Activated CD4-positive, alpha-beta T cell treated with anti-CD3 and anti-CD28 coated beads, Interleukin-2, amount 50 U/mL, for 48 hours (primary cell): ENCODE measurements around the gene UBE2R2.

Source experiments
- DNase-seq, 2 experiments: peaks; one replicate each; pipeline ENCODE4 v3.0.0-alpha.2; 2020

UBE2R2 gene

GRCh38 chr9:33885948-33886347 is 69.0 kb downstream of the UBE2R2 start:
- DNase-seq, result no peak

- no peak for DNase-seq
These were observed 76.9 kb downstream of the UBE2R2 start for GRCh38 chr9:33893861-33894260.

DNA sequence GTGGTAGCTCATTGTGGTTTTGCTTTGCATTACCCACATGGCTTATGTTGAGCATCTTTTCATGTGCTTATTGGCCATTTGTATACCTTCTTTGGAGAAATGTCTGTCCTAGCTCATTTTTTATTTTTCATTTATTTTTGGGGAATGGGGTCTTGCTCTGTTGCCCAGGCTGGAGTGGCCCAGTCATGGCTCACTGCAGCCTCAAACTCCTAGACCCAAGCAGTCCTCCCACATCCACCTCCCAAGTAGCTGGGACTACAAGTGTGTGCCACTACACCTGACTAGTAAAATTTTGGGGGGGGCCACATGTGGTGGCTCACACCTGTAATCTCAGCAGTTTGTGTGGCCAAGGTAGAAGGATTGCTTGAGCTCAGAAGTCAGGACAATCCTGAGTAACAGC is 77.4 kb downstream of the UBE2R2 start:
- DNase-seq, result no peak

DNA sequence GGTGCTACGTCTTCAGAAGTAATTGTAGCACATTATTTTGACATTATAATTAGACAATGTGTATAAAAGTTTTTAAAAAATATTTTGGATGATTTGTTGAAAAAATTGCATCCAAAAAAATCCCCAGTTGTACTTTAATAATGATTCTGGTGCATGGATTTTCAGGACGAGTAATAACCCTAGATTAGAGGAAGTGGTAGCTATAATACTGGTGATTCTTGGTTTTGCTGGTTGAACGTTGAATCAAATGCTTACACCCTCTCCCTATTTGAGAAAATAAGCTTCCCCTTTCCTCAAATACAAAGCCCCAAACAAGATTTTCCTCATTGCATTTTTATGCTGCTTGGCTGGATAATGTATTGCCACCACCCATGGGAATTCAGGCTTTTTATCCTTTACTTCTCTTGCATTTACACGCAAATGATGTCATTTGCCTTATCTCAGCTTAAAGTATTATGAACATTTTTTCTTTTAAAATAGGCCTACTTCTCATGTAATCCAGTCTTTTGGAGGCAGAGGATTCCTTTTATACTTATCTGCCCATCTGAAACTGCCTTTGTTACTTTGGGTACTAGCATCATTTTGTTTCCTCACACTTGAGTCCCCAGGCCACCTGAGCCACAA is 86.3 kb downstream of the UBE2R2 start:
- DNase-seq, result no peak

DNA sequence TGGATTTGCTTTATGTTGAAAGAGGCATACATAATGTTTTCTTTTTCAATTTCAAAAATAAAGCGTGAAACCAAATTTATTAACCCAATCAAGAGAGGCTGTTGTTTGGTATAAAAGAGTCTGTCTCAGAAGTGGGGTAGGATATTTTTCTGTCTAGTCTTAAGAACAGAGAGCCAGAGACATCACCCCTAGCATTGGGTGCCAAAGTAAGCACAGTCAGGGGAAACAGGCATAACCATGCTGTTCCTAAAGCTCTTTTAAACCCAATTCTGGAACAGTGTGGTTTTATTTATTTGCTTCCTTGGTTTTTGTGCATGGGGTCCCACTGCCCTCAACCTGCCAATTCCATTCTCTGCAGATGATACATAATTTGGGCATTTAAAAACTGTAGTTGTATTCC is 88.2 kb downstream of the UBE2R2 start:
- DNase-seq, result no peak

DNA sequence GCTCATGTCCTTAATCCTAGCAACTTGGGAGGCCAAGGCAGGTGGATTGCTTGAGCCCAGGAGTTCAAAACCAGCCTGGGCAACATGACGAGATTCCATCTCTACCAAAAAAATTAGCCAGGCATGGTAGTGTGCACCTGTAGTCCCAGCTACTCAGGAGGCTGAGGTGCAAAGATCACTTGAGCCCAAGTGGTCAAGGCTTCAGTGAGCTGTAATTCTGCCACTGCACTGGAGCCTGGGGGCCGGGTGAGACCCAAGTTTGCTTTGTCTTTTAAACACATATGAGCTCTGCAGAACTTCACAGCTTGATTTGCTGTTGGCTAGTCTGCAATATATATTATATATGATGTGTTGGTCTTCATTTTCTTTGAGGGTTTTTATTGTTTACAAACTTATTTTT is 89.8 kb downstream of the UBE2R2 start:
- DNase-seq, result no peak

DNA sequence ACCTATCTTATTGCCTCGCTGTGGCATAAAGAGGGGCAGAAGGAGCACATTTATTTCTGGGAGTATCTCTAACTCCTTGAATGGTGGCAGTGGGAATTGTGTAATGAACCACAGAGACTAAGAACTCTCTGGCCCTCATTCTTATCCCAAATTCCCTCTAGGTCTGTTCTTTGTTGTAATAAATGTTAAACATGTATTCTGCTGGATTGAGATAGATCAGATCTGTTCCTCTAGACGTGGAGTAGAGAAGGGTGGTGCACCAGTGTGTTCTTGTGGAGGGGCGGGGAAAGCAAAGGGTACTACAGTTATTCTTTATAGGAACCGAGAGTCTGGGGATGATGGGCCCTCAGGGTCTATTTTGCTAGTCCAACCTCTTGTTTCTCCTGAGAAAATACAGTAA is 90.4 kb downstream of the UBE2R2 start:
- no peak for DNase-seq

GRCh38 chr9:33908114-33908513 is 91.2 kb downstream of the UBE2R2 start:
- DNase-seq, result no peak

GRCh38 chr9:33908749-33909148 is 91.8 kb downstream of the UBE2R2 start:
- DNase-seq, result no peak

DNA sequence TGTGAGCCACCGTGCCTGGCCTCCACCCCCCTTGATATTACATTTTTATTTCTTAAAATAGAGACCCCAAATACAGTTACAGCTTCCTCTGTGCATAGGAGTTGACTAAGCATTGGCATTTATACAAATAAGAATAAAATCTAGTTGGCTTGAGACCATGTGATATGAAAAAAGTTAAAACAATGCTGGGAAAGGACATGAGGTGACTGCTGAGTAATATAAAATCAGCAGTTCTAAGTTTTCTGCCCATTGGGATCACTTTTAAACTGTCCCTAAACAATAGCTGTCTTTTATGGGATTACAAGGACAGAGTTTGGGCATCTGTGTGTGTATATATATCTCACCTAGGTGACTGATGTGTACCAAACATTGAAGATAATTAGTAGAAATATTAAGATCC is 96.6 kb downstream of the UBE2R2 start:
- DNase-seq, result no peak

DNA sequence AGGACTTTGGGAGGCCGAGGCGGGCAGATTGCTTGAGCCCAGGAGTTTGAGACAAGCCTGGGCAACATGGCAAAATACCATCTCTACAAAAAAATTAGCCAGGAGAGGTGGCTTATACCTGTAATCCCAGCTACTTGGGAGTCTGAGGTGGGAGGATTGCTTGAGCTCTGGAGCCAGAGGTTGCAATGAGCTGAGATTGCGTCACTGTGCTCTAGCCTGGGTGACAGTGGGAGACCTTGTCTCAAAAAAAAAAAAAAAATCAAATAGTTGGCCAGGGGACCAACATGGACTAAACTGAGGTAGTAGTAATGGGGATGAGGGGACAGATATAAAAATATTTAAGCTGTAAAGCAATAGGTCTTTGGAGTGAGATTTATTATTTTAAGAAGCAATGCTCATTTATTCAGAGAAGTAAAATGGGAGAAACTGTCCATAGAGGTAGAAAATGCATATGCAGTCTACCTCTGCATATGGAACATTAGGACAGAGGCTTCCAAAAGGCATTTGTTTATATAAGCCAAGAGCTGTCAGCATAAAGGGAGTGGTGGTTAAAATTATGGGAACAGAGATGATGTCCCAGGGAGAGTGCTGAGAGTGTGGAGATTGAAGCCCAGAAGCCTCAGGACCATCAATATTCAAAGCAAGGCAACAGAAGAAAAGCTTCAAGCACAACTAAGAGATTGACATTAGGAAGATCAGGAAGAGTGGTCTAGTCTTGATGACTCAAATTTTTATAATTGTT is 98.1 kb downstream of the UBE2R2 start:
- no peak for DNase-seq

DNA sequence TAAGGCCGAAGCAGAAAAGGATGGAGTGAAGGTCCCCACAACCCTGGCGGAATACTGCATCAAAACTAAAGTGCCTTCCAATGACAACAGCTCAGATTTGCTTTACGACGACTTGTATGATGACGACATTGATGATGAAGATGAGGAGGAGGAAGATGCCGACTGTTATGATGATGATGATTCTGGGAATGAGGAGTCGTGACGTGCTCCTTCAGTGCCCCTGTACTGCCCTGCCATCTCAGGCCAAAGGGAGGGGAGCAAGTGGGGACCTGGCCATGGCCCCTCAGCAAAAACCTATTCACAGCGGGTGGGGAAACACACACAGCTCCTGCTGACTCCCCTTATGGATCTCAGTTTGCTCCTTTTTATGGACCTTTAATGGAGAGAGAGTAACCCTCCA is 100.1 kb downstream of the UBE2R2 start:
- no peak for DNase-seq

GRCh38 chr9:33919276-33919897 is 102.4 kb downstream of the UBE2R2 start:
- DNase-seq, result no peak

DNA sequence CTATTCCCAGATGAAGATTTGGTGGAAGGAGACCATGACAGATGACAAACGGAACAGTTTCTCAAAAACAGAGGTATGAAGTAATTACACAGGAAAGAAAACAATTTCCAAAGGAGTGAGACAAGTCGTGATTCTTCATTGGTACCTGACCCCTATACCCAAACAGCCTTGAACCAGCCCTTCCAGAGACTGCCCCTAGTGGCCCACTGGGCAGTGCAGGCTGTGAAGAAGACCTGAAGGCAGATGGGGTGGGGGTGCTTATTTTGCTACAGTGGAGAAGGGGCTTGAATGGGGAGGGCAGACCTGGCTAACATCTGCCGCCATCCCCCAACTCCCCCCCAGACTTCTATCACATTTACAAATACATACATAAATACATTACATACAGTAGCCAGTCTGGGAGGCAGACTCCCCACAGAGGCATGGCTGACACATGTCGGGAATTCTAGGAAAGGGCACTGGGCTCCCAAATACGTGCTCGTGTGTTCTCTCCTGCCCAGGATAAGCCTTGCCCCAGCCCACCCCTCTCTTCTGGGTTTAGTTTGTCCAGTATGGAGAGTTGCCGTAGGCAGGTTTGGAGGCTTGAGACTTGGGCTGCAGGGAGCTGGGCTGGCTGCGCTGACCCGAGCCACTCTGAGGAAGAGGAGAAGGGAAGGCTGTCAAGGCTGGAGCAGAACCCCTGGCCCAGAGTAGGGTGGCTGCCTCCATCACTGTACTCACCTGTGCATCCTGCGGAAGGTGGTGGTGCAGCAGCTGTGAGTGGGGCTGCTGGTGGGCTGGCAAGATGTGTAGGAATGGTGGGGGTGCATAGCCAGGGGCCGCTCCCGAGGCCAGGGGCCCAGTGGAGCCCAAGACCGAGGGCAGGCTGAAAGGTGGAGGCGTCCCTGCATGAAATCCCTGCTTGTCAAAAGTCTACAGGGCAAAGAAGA is 105.3 kb downstream of the UBE2R2 start:
- DNase-seq, result peak; percentile 26 to 42

- DNase-seq, result no peak
These were observed 106.1 kb downstream of the UBE2R2 start for GRCh38 chr9:33923079-33923478.

GRCh38 chr9:33923998-33924701 is 107.2 kb downstream of the UBE2R2 start:
- no peak for DNase-seq

- DNase-seq, result peak; percentile 18 to 32
These were observed 108.2 kb downstream of the UBE2R2 start for GRCh38 chr9:33924978-33925797.

DNA sequence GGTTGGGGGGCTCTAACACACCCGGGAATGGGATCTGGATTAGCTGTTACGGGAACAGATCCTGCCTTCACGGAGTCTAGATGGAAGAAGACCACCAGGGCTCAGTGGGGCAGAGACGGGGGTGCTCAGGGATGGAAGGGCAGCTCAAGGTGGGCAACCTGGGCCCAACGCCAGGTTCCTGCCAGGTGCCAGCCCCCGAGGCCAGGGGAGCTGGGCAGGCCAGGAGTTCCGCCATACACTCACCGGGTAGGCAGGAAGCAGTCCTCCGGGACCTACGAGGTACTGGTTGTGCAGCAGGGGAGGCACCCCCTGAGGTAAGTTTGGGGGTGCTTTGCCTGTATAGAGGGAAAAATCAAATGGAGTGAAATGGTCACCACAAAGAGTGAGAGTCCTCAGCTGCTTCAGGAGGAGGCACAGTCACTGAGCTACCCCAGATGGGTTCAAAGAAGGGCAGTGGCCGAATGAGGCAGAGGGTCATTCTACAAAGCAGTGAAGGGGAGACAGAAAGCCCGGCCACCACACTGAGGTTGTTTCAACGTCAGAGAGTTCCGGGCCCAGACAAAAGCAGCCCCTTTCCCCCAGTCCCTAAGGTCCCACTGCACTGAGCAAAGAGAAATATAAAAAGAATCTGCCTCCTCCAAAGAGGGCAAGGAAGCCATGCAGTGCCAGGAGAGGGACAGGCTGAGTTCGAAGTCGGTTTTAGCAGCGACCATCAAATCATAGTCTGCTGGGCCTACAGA is 110.0 kb downstream of the UBE2R2 start:
- no peak for DNase-seq

DNA sequence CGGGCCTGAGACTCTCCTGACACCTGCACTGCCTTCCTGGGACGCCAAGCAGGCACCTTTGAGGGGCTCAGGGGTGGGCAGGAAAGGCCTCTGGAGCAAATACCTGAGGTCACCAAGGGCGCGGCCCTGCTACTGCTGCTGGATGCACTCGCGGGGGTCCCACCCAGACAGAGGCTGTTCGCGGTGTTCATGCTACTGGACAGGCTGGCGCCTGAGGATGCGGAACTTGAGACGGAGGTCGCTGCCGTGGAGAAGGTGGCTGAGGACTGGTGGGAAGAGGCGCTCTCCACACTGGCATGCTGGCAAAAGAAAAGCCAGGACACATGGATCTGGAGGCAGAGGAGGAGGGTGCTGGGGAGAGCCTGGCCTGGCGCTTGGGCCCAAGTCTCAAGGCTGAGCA is 110.7 kb downstream of the UBE2R2 start:
- no peak for DNase-seq

- DNase-seq, result no peak
These were observed 114.4 kb downstream of the UBE2R2 start for GRCh38 chr9:33931326-33931725.
